Choroid plexus epithelial cell (primary cell): Measurements from ENCODE around the gene STRIT1.
"Not testable (repeated sequence)": the region's sequence is repeated elsewhere in the genome, so short reads cannot be mapped to it uniquely, and the experiment has no call there.

Experiments
- DNase-seq: peaks from one replicate; pipeline ENCODE4 v3.0.0-alpha.2; 2010; ENCODE audit warnings: low read depth
- H3K4me3 ChIP-seq: 2 replicates; pipeline ENCODE4 v1.5.1; 2011; ENCODE audit warnings: low read depth, mild to moderate bottlenecking, control low read depth, low read length, moderate library complexity
- TF ChIP-seq, protein P1 (sequence below): conservative IDR thresholded peaks from 2 replicates; pipeline ENCODE4 v1.5.1; 2011; ENCODE audit warnings: low read depth, mild to moderate bottlenecking, control low read depth, inconsistent platforms, low read length, moderate library complexity

STRIT1 gene

DNA sequence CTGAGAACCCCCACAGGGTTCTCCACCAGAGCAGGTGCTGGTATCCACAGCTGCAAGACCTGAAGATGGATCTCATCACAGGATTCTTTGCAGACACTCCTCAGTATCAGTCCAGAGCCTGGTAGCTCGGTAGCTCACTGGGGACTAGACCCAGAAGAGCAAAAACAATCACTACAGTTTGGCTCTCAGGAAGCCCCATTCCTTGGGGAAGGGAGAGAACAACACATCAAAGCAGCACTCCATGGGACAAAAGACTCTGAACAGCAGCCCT, 22.2 kb downstream of the STRIT1 start:
- no peak overlapping the region for H3K4me3 ChIP-seq
- no peak for DNase-seq
- TF ChIP-seq, protein P1, sequence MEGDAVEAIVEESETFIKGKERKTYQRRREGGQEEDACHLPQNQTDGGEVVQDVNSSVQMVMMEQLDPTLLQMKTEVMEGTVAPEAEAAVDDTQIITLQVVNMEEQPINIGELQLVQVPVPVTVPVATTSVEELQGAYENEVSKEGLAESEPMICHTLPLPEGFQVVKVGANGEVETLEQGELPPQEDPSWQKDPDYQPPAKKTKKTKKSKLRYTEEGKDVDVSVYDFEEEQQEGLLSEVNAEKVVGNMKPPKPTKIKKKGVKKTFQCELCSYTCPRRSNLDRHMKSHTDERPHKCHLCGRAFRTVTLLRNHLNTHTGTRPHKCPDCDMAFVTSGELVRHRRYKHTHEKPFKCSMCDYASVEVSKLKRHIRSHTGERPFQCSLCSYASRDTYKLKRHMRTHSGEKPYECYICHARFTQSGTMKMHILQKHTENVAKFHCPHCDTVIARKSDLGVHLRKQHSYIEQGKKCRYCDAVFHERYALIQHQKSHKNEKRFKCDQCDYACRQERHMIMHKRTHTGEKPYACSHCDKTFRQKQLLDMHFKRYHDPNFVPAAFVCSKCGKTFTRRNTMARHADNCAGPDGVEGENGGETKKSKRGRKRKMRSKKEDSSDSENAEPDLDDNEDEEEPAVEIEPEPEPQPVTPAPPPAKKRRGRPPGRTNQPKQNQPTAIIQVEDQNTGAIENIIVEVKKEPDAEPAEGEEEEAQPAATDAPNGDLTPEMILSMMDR: no peak

DNA sequence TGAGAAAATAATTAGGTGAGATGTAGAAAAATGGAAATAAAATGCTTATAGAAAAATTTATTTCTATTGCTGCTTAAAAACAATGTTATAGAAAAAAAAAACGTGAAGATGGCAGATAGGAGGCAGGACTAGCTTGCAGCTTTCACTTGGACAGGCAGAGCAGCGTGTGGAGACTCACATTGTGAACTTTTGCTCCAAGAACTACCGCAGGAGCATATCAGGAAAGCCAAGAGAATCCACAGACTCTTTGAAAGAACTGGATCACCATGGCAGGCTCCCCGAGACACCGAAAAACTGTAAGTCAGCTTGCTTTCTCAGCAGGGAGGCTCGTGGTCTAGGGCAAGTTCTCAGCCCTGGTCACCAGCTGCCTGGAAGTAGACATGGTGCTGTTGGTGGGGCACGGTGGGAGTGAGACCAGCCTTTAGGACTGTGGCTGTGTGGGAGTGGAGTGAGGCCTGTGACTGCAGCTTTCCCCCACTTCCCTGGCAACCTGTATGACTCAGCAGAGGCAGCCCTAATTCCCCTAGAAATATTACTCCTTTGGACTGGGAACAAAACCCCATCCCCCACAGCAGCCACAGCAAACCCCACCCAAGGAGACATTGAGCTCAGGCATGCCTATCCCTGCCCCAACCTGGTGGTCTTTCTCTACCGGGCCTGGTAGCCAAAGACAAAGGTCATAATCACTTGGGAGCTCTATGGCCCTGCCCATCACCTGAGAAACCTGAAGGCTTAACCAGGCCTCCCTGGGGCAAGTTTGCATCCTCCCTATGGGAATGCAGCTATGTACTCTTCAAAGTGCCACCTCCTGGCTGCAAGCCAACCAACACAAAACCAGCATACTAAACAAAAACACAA, 22.8 kb downstream of the STRIT1 start:
- peak; percentile 37 for DNase-seq
- TF ChIP-seq, protein P1: peak; percentile 9
- no peak overlapping the region for H3K4me3 ChIP-seq

DNA sequence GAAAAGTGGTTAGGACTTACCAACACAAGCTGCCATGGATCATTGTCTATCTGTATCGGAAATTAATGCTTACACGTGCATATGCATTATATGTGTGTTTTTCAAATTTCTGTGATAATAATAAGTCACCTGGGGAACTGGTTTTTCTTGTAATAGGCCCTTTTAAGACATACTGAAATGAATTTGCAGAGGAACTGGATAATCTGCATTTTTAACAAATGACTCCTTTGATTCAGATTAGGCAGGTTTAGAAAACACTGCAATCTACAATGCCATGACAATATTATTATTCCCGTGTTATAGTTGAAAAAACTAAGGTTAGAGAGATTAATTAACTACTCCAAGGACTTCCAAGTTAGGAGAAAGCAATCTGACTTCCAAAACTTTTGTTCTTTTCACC, 23.4 kb downstream of the STRIT1 start:
- TF ChIP-seq, protein P1: no peak
- H3K4me3 ChIP-seq: no peak overlapping the region
- no peak for DNase-seq

DNA sequence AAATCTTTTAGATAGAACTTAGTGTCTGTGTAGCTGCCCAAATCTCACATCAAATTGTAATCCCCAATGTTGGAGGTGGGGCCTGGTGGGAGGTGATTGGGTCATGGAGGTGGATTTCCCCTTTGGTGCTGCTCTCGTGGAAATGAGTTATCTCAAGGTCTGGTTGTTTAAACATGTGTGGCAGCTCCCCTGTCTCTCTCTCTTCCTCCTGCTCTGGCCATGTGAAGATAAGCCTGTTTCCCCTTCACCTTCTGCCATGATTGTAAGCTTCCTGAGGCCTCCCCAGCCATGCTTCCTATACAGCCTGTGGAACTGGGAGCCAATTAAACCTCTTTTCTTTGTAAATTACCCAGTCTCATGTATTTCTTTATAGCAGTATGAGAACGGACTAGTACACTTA, 30.6 kb downstream of the STRIT1 start:
- H3K4me3 ChIP-seq, DNase-seq: not testable (repeated sequence)

DNA sequence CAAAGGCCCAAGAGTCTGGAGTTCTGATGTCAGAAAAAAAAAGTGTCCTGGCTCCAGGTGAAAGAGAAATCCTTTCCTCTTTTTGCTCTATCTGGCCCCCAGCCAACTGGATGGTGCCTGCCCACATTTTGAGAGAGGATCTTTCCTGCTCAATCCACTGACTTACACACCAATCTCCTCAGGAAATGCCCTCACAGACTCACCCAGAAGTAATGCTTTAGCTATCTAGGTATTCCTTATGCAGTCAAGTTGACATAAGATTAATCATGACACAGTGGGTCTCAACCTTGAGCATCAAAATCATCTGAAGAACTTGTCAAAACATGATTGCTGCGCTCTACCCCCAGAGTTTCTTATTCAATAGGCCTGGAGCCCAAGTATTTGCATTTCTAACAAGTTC, 31.2 kb downstream of the STRIT1 start:
- H3K4me3 ChIP-seq: no peak overlapping the region
- TF ChIP-seq, protein P1: no peak
- DNase-seq: no peak

DNA sequence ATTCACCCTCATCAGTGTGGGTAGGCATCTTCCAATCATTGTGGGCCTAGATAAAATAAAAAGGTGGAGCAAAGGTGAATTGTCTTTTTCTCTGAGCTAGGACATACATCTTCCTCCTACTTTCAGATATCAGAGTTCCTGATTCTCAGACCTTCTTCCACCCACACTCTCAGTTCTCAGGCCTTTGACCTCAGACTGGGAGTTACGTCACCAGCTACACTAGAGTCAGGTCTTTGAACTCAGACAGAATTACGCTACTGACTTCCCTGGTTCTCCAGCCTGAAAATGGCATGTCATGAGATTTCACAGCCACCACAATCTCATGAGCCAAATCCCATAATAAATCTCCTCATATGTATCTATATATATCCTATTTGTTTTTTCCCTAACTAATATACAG, 39.0 kb downstream of the STRIT1 start:
- peak; percentile 36 for DNase-seq
- TF ChIP-seq, protein P1: no peak

DNA sequence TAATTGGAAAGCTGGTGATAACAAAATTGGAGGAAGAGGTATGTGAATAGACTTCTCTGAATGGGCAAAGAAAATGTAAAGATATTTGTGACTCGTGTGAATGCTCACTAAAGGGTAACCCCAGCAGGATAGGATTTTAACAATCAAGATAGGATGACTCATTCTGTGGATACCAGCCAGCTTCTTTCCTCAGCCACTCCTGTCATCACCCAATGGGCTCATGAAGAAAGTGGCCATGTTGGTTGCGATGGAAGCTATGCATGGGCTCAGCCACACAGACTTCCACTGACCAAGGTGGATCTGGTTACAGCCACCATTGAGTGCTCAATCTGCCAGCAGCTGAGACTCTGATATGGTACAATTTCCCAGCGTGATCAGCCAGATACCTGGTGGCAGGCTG, 40.9 kb downstream of the STRIT1 start:
- peak; percentile 90 for DNase-seq
- TF ChIP-seq, protein P1: no peak

More for the DNA sequence above, 39.0 kb downstream of the STRIT1 start:
- H3K4me3 ChIP-seq: no peak overlapping the region

More for the DNA sequence above, 40.9 kb downstream of the STRIT1 start:
- no peak overlapping the region for H3K4me3 ChIP-seq
